DMS79 treated with DMSO at 0.1 percent for 48 hours (cell line): Measurements from ENCODE around the gene RABGAP1L.
A peak's percentile ranks its signal among the peaks of the same experiment; 100 is the strongest.
"Not testable (repeated sequence)": the region's sequence is repeated elsewhere in the genome, so short reads cannot be mapped to it uniquely, and the experiment has no call there.

Experiments used
- DNase-seq: peaks from one replicate; lab custom pipeline; 2025; lab: John Stamatoyannopoulos, UW

Gene RABGAP1L

DNA sequence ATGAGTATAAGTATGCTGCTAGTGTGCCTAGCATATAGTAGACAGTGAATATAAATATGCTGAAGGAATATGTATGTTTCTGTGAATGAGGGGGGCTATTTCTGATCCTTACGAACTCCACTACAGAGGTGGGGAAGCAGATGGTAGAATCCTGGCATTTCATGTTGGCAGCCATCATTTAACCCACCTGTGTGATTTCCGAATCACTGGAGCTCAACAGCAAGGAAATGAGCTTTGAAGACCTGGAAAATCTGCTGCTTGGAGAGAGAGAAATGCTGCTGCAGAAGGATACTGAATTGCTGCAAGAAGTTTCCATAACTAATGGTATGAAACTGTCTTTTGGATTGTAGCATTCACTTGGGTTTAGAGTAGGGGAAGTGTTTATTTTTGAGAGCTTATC, 83.5 kb downstream of the RABGAP1L start:
- DNase-seq = no peak

DNA sequence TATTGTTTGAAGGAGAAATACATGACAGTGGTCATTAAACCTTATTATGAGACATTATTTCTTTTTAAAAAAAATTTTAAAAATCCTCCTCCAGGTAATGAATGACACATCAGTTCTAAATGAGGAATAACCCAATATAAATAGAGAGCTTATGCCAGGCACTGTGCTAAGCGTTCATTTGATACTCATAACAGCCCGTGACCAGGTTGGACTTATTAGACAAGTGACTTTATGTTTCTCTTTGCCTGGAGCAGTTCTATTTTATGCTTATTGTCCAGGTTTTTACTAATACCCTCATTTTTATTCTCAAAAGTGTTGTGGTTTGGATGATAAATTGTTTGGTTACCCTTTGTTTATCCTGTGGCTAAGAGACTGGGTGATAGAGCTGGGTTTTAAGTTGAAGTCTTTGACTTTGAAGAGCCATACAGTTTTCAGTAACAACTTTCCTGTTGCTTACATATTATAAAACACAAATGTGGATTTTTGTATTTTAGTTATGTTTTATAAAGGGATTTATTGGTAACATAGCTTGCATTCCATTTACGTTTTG, 84.2 kb downstream of the RABGAP1L start:
- DNase-seq = no peak

- DNase-seq = no peak
Observed at GRCh38 chr1:174244017-174244416, 84.7 kb downstream of the RABGAP1L start.

DNA sequence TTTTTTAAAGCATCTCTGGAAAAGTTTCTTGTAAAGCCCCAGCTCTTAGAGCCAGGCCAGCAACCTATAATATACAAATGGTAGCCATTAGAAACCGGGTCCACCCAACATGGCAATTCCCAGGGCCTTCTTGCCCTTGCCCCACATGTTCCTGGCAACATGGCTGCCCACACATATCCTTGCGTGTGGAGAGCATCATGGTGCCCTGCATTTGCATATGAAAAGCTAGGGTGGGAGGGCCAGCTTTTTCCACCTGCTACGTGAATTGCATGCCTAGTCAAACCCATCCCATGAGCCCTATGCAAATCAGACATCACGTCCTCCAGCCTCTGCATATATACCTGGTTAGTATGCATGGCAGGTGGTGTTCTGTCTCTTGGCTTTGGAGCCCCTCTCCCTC, 88.2 kb downstream of the RABGAP1L start:
- no peak for DNase-seq

DNA sequence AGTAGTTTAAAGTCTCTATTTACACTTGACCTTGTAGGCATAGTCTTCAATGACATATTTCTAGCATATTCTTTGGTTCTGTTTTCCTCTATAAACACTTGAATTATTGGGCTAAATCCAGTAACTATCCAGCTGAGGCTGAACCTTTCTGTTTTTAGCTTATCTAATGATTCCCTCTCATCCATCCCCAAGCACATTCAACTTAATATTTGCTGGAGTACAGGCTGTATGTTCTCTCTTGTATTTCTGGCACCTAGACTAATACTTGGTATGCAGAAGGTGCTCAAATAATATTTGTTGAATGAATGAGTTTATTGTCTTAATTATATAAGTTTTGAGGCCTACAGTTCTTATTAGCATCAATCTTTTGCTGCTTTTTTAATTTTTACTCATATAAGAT, 88.7 kb downstream of the RABGAP1L start:
- DNase-seq = no peak

DNA sequence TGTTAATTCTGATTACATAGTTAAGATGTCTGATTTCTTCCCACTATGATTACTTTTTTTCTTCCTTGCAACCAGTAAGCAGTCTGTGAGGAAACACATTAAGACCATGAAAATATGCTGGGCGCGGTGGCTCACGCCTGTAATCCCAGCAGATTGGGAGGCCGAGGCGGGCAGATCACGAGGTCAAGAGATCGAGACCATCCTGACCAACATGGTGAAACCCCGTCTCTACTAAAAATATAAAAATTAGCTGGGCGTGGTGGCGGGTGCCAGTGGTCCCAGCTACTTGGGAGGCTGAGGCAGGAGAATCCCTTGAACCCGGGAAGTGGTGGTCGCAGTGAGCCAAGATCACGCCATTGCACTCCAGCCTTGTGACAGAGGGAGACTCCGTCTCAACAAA, 97.1 kb downstream of the RABGAP1L start:
- DNase-seq = not testable (repeated sequence)

DNA sequence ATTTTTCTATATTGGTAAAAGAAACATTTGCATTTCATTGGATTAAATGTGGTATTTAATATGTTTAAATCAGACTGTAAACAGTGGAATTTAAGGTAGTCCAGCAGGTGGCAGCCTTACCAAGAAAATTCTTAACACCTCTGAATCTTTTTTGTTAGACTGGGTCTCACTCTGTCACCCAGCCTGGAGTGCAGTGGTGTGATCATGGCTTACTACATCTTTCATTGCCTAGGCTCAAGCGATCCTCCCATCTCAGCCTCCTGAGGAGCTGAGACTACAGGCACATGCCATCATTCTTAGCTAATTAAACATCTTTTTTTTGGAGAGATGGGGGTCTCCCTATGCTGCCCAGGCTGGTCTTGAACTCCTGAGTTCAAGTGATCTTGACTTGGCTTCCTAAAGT, 98.8 kb downstream of the RABGAP1L start:
- DNase-seq = peak; percentile 39

DNA sequence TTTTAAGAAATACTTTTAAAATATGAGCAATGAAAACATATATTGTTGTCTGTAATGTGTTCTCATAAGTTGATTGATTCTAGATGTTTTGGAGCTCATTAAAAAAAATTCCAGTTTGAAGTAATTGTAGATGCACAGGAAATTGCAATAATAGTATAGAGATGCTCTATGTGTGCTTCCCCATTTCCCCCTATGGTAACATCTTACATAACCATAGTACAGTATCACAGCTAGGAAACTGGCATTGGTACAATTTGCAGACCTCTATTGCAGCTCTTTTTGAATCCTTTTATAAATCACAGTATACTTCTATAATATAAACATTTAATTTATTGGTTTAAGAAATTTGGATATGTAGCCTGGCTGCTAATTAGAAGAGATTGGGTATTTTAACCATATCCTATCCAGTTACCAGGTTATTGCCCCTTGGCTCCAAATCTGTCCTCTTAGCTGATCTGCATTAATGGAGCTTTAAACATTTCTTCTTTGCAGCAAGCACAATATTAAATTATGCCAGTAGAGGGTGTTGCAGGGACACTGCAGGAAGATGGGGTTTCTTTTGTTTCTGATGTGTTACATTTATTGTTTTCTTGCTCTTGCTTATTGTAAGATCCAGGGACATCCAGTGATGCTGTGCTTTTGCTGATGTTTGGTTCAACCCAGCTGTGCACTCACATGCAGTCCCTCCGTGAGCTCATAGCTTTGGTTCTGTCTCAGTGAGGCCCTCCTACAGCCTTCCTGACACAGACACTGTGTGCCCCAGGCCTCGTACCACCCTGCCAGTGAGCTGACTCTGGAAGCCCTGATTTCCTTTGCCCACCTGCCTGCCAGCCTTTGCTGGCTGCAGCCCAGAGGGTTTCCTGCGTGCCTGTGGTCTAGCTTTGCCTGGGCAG, 103.3 kb downstream of the RABGAP1L start:
- peak; percentile 53 for DNase-seq

- no peak for DNase-seq
Observed at GRCh38 chr1:174265282-174265681, 106.0 kb downstream of the RABGAP1L start.

DNA sequence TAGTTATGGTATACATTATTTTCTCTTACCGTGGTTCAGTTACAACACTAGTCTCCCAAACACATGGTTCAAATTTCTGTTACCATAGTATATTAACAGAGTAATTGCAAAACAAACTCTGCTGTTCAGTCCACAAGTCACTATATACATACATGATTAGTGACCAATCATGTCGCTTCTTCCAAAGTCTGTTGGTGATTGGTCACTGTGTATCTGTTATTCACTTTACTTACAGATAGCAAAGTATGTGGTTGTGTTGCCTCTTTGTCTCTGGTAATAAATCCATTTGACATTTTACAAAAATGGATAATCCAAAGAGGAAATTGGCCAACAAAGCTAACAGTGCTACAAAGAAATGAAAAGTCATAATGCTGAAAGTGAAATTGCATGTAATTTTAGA, 107.2 kb downstream of the RABGAP1L start:
- no peak for DNase-seq

GRCh38 chr1:174266991-174267612, 107.8 kb downstream of the RABGAP1L start:
- no peak for DNase-seq

DNA sequence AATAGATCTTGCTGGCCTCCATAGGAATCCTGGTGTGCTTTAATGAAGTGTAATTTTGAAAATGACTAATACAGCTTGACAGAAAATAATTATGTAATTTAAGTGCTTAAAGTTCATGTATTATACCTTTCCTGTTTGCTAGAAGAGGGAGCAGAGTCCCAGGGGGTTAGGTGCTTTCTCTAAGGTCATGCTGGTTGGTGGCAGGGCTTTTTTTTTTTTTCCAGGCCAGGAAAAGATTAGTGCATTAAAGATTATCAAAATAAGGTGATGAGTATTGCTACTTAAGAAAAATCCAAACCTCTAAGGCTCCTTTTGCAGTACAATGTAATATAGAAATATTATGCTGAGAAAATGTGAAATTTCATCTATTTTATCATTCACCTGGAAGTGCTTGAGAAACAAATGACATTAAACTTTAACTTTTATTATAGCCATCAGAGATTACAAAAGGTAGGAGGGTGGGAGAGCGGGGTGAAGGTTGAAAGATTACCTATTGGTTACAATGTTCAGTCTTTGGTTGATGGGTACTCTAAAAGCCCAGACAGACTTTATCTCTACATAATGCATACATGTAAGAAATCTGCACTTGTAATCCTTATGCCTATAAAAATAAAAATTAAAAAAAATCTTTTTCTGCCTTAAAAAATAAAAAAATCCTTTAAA, 110.8 kb downstream of the RABGAP1L start:
- DNase-seq = no peak

GRCh38 chr1:174273190-174273589, 113.9 kb downstream of the RABGAP1L start:
- no peak for DNase-seq

DNA sequence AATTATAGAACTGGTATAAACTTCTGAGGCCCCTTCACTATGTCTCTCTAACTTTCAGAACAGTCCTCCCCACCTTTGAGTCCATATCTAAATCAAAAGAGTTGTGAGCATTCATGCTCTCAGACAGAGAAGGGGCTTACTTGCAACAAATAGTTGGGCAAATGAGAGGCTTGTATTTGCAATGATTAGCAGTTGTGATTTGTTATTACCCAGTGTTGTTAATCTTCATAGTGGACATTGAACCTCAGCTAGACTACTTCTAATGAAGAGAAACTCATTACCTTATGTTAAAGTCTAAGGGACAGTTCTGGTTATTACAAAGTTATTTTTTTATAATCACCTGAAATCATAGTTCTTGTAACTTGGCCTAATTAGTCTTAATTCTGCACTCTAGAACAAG, 114.5 kb downstream of the RABGAP1L start:
- no peak for DNase-seq

DNA sequence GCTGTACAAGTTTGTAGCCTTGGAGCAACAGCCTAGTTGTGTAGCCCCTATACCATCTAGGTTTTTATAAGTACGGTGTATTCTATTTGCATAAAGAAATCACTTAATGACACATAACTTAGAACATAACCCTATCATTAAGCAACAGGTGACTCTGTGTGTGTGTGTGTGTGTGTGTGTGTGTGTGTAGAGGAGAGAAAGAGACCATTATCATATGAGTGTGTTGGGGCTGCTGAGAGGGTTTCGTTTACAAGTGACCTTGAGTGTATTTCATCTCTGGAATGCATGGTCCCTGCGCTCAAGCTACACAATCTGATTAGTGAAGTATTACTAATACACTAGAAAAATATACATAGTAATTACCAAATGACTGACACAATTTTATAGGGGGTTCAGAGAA, 115.1 kb downstream of the RABGAP1L start:
- DNase-seq = no peak

DNA sequence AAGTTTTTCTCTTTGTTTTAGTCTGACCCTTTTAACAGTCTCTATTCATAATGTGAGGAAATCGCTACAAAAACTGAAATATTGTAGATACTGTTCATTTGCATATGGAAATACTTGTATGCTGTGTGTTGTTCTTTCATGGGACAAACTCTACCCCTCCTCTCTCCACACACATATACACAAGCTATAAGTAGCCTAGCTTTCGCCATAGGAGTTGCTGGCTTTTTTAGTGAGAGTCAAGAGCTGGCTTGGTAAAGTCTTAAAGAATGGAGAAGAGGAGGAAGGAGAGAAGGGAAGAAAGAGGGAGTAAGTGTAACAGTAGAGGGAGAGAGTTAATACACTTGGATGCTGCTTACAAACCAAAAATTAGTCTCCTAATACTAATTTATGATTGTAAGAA, 115.6 kb downstream of the RABGAP1L start:
- DNase-seq = no peak

DNA sequence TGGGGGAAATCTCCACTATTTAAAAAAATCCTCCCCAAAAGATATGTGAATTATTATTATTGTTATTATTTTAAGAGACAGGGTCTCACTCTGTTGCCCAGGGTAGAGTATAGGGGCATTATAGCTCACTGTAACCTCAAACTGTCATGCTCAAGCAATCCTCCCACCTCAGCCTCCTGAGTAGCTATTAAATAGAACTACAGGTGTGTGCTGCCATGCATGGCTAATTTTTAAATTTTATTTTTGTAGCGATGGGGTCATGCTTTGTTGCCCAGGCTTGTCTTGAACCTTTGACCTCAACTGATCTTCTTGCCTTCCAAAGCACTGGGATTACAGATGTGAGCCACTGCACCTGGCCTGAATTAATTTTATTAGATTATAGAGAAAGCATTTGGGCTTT, 116.8 kb downstream of the RABGAP1L start:
- DNase-seq = no peak

- no peak for DNase-seq
Observed at GRCh38 chr1:174284052-174284451, 124.7 kb downstream of the RABGAP1L start.

- DNase-seq = no peak
Observed at GRCh38 chr1:174286042-174286441, 126.7 kb downstream of the RABGAP1L start.

- DNase-seq = no peak
Observed at GRCh38 chr1:174289644-174290310, 130.5 kb downstream of the RABGAP1L start.

- no peak for DNase-seq
Observed at GRCh38 chr1:174291059-174291458, 131.7 kb downstream of the RABGAP1L start.

- no peak for DNase-seq
Observed at GRCh38 chr1:174296309-174296708, 137.0 kb downstream of the RABGAP1L start.
